K562 (cell line): ENCODE results near the gene MAGIX. TPM values are rescaled to one million over a fixed set of nuclear protein-coding genes. Genes with fewer than 3 reads are reported as not detected.

ENCODE experiments used
- BCL6 ChIP-seq: fragments of 250-450 bp; sonication (Bioruptor Pico); IDR thresholded peaks from 2 replicates; pipeline ENCODE4 v1.4.0; 2020
- E2F8 ChIP-seq: fragments of 450-650 bp; IDR thresholded peaks from 2 replicates; pipeline ENCODE4 v1.7.1; 2018; ENCODE audit warnings: mild to moderate bottlenecking, low read depth; ENCODE audit not compliant: partially characterized antibody
- FOXM1 ChIP-seq, 2 experiments: fragments of 450-650 bp in 1 of 2; sonication (generic) in 1 of 2; formaldehyde crosslinking in 1 of 2; IDR thresholded peaks; 2 replicates each; pipeline versions ENCODE4 v1.6.1 to v1.9.0; 2017 to 2022; ENCODE audit warnings: low read depth in 2 of 2, mild to moderate bottlenecking in 2 of 2, missing genetic modification reagents in 1 of 2, moderate library complexity in 1 of 2
- KAT7 ChIP-seq: sonication (generic); formaldehyde crosslinking; IDR thresholded peaks from 2 replicates; pipeline ENCODE4 v1.8.0; 2022; ENCODE audit warnings: missing genetic modification reagents, mild to moderate bottlenecking, borderline replicate concordance
- KDM1A ChIP-seq, 2 experiments: fragments of 450-650 bp; IDR thresholded peaks; 2 replicates each; pipeline ENCODE4 v1.6.1; 2016; ENCODE audit warnings: mild to moderate bottlenecking in 2 of 2
- MIER1 ChIP-seq: fragments of 450-650 bp; IDR thresholded peaks from 2 replicates; pipeline ENCODE4 v1.6.1; 2016; ENCODE audit warnings: antibody characterized with exemption, mild to moderate bottlenecking, low read depth
- NR4A1 ChIP-seq, 2 experiments: fragments of 250-450 bp in 1 of 2; fragments of 450-650 bp in 1 of 2; sonication (Bioruptor Pico) in 1 of 2; IDR thresholded peaks; 2 replicates each; pipeline versions ENCODE4 v1.4.0 to v1.6.1; 2016 to 2020; ENCODE audit warnings: mild to moderate bottlenecking in 2 of 2, missing compliant biosample characterization in 1 of 2, missing genetic modification characterization in 1 of 2, moderate library complexity in 1 of 2
- PHF21A ChIP-seq: fragments of 450-650 bp; IDR thresholded peaks from 2 replicates; pipeline ENCODE4 v1.6.1; 2017; ENCODE audit warnings: low read depth, borderline replicate concordance
- RAD51 ChIP-seq: fragments of 450-650 bp; IDR thresholded peaks from 2 replicates; pipeline ENCODE4 v1.7.1; 2016; ENCODE audit warnings: low read depth, mild to moderate bottlenecking, borderline replicate concordance
- RREB1 ChIP-seq: fragments of 250-450 bp; sonication (Bioruptor Pico); IDR thresholded peaks from 2 replicates; pipeline ENCODE4 v1.4.0; 2020
- TBL1XR1 ChIP-seq, 2 experiments: IDR thresholded peaks; 2 replicates each; pipeline ENCODE4 v1.6.1; 2012; ENCODE audit warnings: improper control_type of control experiment in 2 of 2, low read length in 2 of 2, mild to moderate bottlenecking in 1 of 2
- TCFL5 ChIP-seq: fragments of 250-450 bp; sonication (Bioruptor Pico); conservative IDR thresholded peaks from 2 replicates; pipeline ENCODE4 v1.6.1; 2021; ENCODE audit warnings: mild to moderate bottlenecking, moderate library complexity, matching md5 sums
- USF2 ChIP-seq: sonication (generic); formaldehyde crosslinking; IDR thresholded peaks from 2 replicates; pipeline ENCODE4 v1.5.0; 2020; ENCODE audit warnings: missing genetic modification reagents
- ZBTB5 ChIP-seq: fragments of 450-650 bp; IDR thresholded peaks from 2 replicates; pipeline ENCODE4 v1.6.1; 2017; ENCODE audit warnings: antibody characterized with exemption
- ZSCAN32 ChIP-seq: fragments of 450-650 bp; formaldehyde crosslinking; IDR thresholded peaks from 2 replicates; pipeline ENCODE4 v1.4.0; 2020; ENCODE audit warnings: mild to moderate bottlenecking, moderate library complexity
- polyA plus RNA-seq, 8 experiments: library from polyadenylated mRNA; depleted of rRNA in 4 of 8; stranded (reverse) in 5 of 8; unstranded in 3 of 8; fragments of >200 nt; fragmentation: Nextera tagmentation in 2 of 8; fragmentation: Illumina TruSeq in 1 of 8; extraction: Ambion mirVana in 2 of 8; extraction: Trizol in 1 of 8; gene quantifications; 2 replicates each; pipeline versions ENCODE4 v1.2.1 to v1.2.3, GENCODE V29; 2011 to 2014; ENCODE audit warnings: inconsistent platforms in 1 of 8, missing spikeins in 1 of 8
- total RNA-seq, 7 experiments: library from RNA; depleted of rRNA in 6 of 7; stranded (reverse); fragments of >200 nt in 6 of 7; fragmentation: Illumina TruSeq in 2 of 7; extraction: Trizol in 2 of 7; gene quantifications; 2 replicates each; pipeline versions ENCODE4 v1.2.1 to v1.2.3, GENCODE V29; 2011 to 2021; ENCODE audit warnings: low replicate concordance in 1 of 7

The MAGIX gene
- total and polyA plus RNA-seq, 9 of the 15 experiments (the other 6 are each of a cell fraction or from before 2014, with no cell fraction given), result 0.08 to 3.5 (median 0.47) TPM

GRCh38 chrX:49186125-49187027 lies 23.8 kb downstream of the MAGIX start, which contains the start of gene PRICKLE3 (continued):
- TF ChIP-seq FOXM1 (IDR thresholded peaks at IDR 0.05; ENCODE audit: low read depth) (no peak), FOXM1 (CRISPR knock-in tag; IDR thresholded peaks at IDR 0.05; ENCODE audit: low read depth) (no peak), TCFL5 (CRISPR knock-in tag) (no peak), RAD51 (peak; percentile 61), ZBTB5 (no peak), PHF21A (no peak; the same call in 1 of the 2 replicates), NR4A1 (CRISPR knock-in tag; IDR thresholded peaks at IDR 0.05) (no peak), NR4A1 (tag; IDR thresholded peaks at IDR 0.05) (no peak), USF2 (peak; percentile 55), KAT7 (CRISPR knock-in tag) (no peak), BCL6 (CRISPR knock-in tag) (no peak), RREB1 (CRISPR knock-in tag) (no peak), TBL1XR1 (IDR thresholded peaks at IDR 0.05; ENCODE audit: low read length in 2 of 2) (no peak), MIER1 (no peak), E2F8 (peak; percentile 56), ZSCAN32 (CRISPR knock-in tag) (no peak), KDM1A (IDR thresholded peaks at IDR 0.05) (no peak)
